ENCODE data around the gene AHDC1.

DNA sequence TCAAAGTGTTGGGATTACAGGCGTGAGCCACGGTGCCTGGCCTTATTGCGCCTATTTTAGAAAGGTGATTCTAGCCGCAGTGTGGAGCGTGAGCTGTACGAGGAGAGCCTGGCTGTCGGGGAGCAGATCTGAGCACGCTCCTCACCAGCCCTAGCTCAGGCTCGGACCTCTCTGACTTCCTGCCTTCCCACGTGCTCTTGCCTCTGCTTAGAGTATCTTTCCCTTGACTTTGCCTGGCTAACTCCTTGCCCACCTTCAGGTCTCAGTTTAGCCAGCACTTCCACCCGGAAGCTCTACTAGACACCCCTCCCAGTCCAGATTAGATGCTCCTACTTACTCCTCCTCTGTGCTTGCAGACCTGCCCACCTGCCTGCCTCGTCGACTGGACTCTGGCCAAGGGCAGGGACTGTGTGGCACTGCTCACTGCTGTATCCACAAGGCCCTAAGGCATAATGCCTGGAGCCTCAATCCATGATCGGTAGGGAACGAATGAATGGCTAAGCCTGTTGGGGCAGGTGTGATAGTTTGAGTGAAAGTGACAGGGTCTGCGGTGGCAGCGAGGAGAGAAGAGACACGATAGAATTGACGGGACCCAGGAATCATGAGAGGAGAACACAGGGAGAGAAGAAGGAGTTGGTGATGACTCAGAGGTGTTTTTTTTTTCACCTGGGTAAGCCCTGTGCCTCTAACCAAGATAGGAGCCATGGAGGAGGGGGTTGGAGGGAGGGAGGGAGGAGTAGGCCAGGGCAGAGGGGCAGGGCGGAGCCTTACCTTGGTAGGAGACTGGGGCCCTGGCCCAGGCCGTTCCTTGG lies 85.8 kb downstream of the AHDC1 start:
- TF ChIP-seq, protein P1, sequence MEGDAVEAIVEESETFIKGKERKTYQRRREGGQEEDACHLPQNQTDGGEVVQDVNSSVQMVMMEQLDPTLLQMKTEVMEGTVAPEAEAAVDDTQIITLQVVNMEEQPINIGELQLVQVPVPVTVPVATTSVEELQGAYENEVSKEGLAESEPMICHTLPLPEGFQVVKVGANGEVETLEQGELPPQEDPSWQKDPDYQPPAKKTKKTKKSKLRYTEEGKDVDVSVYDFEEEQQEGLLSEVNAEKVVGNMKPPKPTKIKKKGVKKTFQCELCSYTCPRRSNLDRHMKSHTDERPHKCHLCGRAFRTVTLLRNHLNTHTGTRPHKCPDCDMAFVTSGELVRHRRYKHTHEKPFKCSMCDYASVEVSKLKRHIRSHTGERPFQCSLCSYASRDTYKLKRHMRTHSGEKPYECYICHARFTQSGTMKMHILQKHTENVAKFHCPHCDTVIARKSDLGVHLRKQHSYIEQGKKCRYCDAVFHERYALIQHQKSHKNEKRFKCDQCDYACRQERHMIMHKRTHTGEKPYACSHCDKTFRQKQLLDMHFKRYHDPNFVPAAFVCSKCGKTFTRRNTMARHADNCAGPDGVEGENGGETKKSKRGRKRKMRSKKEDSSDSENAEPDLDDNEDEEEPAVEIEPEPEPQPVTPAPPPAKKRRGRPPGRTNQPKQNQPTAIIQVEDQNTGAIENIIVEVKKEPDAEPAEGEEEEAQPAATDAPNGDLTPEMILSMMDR (IDR thresholded peaks at IDR 0.05; ENCODE audit: poor library complexity) = no peak
- TF ChIP-seq EZH2phosphoT487 (IDR thresholded peaks at IDR 0.05; ENCODE audit: low read depth, severe bottlenecking, unreplicated experiment) (no peak), EZH2 (IDR thresholded peaks at IDR 0.05; ENCODE audit: borderline replicate concordance) (no peak)
